GM12878 (cell line): ENCODE measurements around the gene PRPF18. TPM values are rescaled to one million over a fixed set of nuclear protein-coding genes. Genes with fewer than 3 reads are reported as not detected.

Experiments
- ATAC-seq: fragments of 200-7000 bp; cut with Tn5 transposase; 3 replicates; pipeline ENCODE4 v1.9.1; 2020; ENCODE audit warnings: mild to moderate bottlenecking, moderate library complexity
- BruUV-seq: library from RNA; stranded (reverse); fragments of 400-500 nt; replicated peaks from 2 replicates; lab custom pipeline; 2021; lab: Mats Ljungman, UMichigan
- CTCF ChIA-PET: fragments of 300-600 bp; sonication (Branson Sonifier 250); formaldehyde crosslinking; extraction: SDS; loops from one replicate; lab custom pipeline; 2021; ENCODE audit warnings: inconsistent platforms; lab: Yijun Ruan, JAX
- POLR2A ChIA-PET: fragments of 350-600 bp; formaldehyde crosslinking; extraction: SDS; loops from one replicate; lab custom pipeline; 2021; ENCODE audit warnings: inconsistent platforms; lab: Charles Lee
- RAD21 ChIA-PET: fragments of 300-600 bp; sonication (Branson Sonifier 250); formaldehyde crosslinking; loops from one replicate; lab custom pipeline; 2023; ENCODE audit warnings: antibody characterized with exemption; ENCODE audit not compliant: unreplicated experiment; lab: Charles Lee
- SMC1A ChIA-PET: fragments of 300-600 bp; sonication (Branson Sonifier 250); formaldehyde crosslinking; loops from one replicate; lab custom pipeline; 2023; ENCODE audit not compliant: unreplicated experiment, uncharacterized antibody; lab: Charles Lee
- DNase-seq: peaks from one replicate; pipeline ENCODE4 v3.0.0-alpha.2; 2011; ENCODE audit warnings: low read depth, low spot score
- FAIRE-seq: peaks from 3 replicates; lab custom pipeline; 2011; peaks lifted over from hg19 to GRCh38; lab: Jason Lieb, UNC
- H2AFZ ChIP-seq: 2 replicates; pipeline ENCODE4 v1.6.0; 2011; ENCODE audit warnings: low read depth, low read length, control low read depth; ENCODE audit not compliant: control insufficient read depth
- H3K27ac ChIP-seq: 2 replicates; pipeline ENCODE4 v1.5.1; 2011; ENCODE audit warnings: control low read depth; ENCODE audit not compliant: control insufficient read depth, insufficient read depth
- H3K27me3 ChIP-seq, 2 experiments: replicated peaks in 1 of 2; 2 replicates each; pipeline versions ENCODE4 v1.6.0 to v1.6.1; 2011; ENCODE audit warnings: low read length in 1 of 2; ENCODE audit not compliant: control insufficient read depth in 2 of 2, insufficient read depth in 2 of 2
- H3K36me3 ChIP-seq, 2 experiments: 2 replicates each; pipeline ENCODE4 v1.5.1; 2011; ENCODE audit warnings: low read length in 1 of 2; ENCODE audit not compliant: control insufficient read depth in 2 of 2, insufficient read depth in 2 of 2
- H3K4me1 ChIP-seq: 2 replicates; pipeline ENCODE4 v1.6.1; 2011; ENCODE audit warnings: mild to moderate bottlenecking, low read length, moderate library complexity, mixed read lengths; ENCODE audit not compliant: control insufficient read depth, insufficient read depth
- H3K4me2 ChIP-seq: 2 replicates; pipeline ENCODE4 v1.6.0; 2011; ENCODE audit warnings: control low read depth; ENCODE audit not compliant: control insufficient read depth, insufficient read depth
- H3K4me3 ChIP-seq: fragments of 200-600 bp; sonication (generic); 2 replicates; pipeline ENCODE4 v1.5.1; 2016
- H3K79me2 ChIP-seq: 2 replicates; pipeline ENCODE4 v1.6.0; 2011; ENCODE audit warnings: low read length; ENCODE audit not compliant: control insufficient read depth, insufficient read depth
- H3K9ac ChIP-seq: 2 replicates; pipeline ENCODE4 v1.8.0; 2011; ENCODE audit warnings: low read length, control low read depth, mixed read lengths; ENCODE audit not compliant: control insufficient read depth, insufficient read depth
- H3K9me3 ChIP-seq: replicated peaks from 3 replicates; pipeline ENCODE4 v1.5.1; 2011; ENCODE audit warnings: mild to moderate bottlenecking, low read length; ENCODE audit not compliant: control insufficient read depth, insufficient read depth
- H4K20me1 ChIP-seq: 2 replicates; pipeline ENCODE4 v1.6.0; 2011; ENCODE audit not compliant: control insufficient read depth, insufficient read depth
- ESRRA ChIP-seq: IDR thresholded peaks from 2 replicates; pipeline ENCODE4 v1.6.1; 2012; ENCODE audit warnings: mild to moderate bottlenecking, low read length, improper control_type of control experiment
- ETV6 ChIP-seq, 2 experiments: fragments of 450-650 bp in 1 of 2; IDR thresholded peaks in 1 of 2; conservative IDR thresholded peaks in 1 of 2; 2 replicates each; pipeline ENCODE4 v1.6.1; 2014; ENCODE audit warnings: antibody characterized with exemption in 1 of 2, borderline replicate concordance in 1 of 2, low read depth in 1 of 2, mild to moderate bottlenecking in 1 of 2, moderate library complexity in 1 of 2
- FOXK2 ChIP-seq: fragments of 450-650 bp; IDR thresholded peaks from 2 replicates; pipeline ENCODE4 v1.6.1; 2017; ENCODE audit warnings: mild to moderate bottlenecking, moderate library complexity
- HCFC1 ChIP-seq: fragments of 150-350 bp; IDR thresholded peaks from 2 replicates; pipeline ENCODE4 v1.6.1; 2014; ENCODE audit warnings: low read length
- HDAC2 ChIP-seq: fragments of 200-600 bp; sonication (generic); IDR thresholded peaks from 2 replicates; pipeline ENCODE4 v1.6.1; 2017
- IKZF2 ChIP-seq, 2 experiments: fragments of 450-650 bp; IDR thresholded peaks; 2 replicates each; pipeline ENCODE4 v1.6.1; 2017; ENCODE audit warnings: mild to moderate bottlenecking in 2 of 2, moderate library complexity in 2 of 2
- KDM1A ChIP-seq: fragments of 200-600 bp; sonication (generic); IDR thresholded peaks from 2 replicates; pipeline ENCODE4 v1.6.1; 2016; ENCODE audit warnings: borderline replicate concordance
- MYC ChIP-seq: IDR thresholded peaks from 2 replicates; pipeline ENCODE4 v1.6.1; 2011; ENCODE audit warnings: mild to moderate bottlenecking, low read length, moderate library complexity, inconsistent platforms; ENCODE audit not compliant: insufficient read depth, insufficient replicate concordance, insufficient read length, severe bottlenecking
- NBN ChIP-seq: fragments of 450-650 bp; IDR thresholded peaks from 2 replicates; pipeline ENCODE4 v1.6.1; 2016
- RCOR1 ChIP-seq: conservative IDR thresholded peaks from 2 replicates; pipeline ENCODE4 v1.6.1; 2012; ENCODE audit warnings: low read depth, low read length, improper control_type of control experiment
- SMAD5 ChIP-seq: IDR thresholded peaks from 2 replicates; pipeline ENCODE4 v1.6.1; 2016; ENCODE audit warnings: antibody characterized with exemption, low read depth
- ZBED1 ChIP-seq: IDR thresholded peaks from 2 replicates; pipeline ENCODE4 v1.6.1; 2016; ENCODE audit warnings: borderline replicate concordance
- ZZZ3 ChIP-seq: IDR thresholded peaks from 2 replicates; pipeline ENCODE4 v1.6.1; 2011; ENCODE audit warnings: low read depth; ENCODE audit not compliant: control insufficient read depth, insufficient read length
- WGBS: methylation state at CpG from one replicate; pipeline ENCODE4 v1.1.6; 2016; ENCODE audit warnings: low lambda C conversion rate; ENCODE audit not compliant: insufficient replicate concordance, insufficient coverage; ENCODE audit errors: missing lambda C conversion rate; 5-methylcytosine and 5-hydroxymethylcytosine counted together
- in situ Hi-C: fragments of 300-500 bp; cut with MboI; formaldehyde crosslinking; loops from 9 replicates; pipeline ENCODE4 v1.14.3; 2018; ENCODE audit warnings: mixed read lengths
- intact Hi-C: fragments of 100-400 bp; cut with micrococcal nuclease; formaldehyde crosslinking; loops from one replicate; pipeline ENCODE4 v1.14.2; 2022; ENCODE audit not compliant: unreplicated experiment
- polyA plus RNA-seq, 11 experiments: library from polyadenylated mRNA; depleted of rRNA in 4 of 11; unstranded in 6 of 11; stranded (reverse) in 5 of 11; fragments of >200 nt; fragmentation: Nextera tagmentation in 4 of 11; fragmentation: Illumina TruSeq in 1 of 11; extraction: Ambion mirVana in 4 of 11; extraction: Trizol in 1 of 11; gene quantifications; 1 replicate in 1 of 11; 2 replicates in 10 of 11; pipeline versions ENCODE4 v1.2.1 to v1.2.3, GENCODE V29; 2011 to 2016; ENCODE audit warnings: inconsistent platforms in 2 of 11, missing spikeins in 2 of 11, low read depth in 1 of 11
- total RNA-seq, 4 experiments: library from RNA; depleted of rRNA in 3 of 4; stranded (reverse); fragments of >200 nt in 3 of 4; fragmentation: Illumina TruSeq in 1 of 4; extraction: Trizol in 1 of 4; gene quantifications; 2 replicates each; pipeline versions ENCODE4 v1.2.1 to v1.2.3, GENCODE V29; 2013 to 2021
- TF ChIP-seq, protein P1 (sequence below): fragments of 450-650 bp; IDR thresholded peaks from 2 replicates; pipeline ENCODE4 v1.6.1; 2017; ENCODE audit warnings: mild to moderate bottlenecking, moderate library complexity
- TF ChIP-seq, protein P2 (sequence below): fragments of 450-650 bp; IDR thresholded peaks from 2 replicates; pipeline ENCODE4 v1.6.1; 2017; ENCODE audit warnings: borderline replicate concordance
- TF ChIP-seq, protein P3 (sequence below): IDR thresholded peaks from 2 replicates; pipeline ENCODE4 v1.6.1; 2012; ENCODE audit warnings: low read depth, low read length, improper control_type of control experiment

The PRPF18 gene
- total and polyA plus RNA-seq, 10 of the 15 experiments (the other 5 are each of a cell fraction or from before 2014, with no cell fraction given) = 15.6 to 35.8 (median 28.8) TPM

DNA sequence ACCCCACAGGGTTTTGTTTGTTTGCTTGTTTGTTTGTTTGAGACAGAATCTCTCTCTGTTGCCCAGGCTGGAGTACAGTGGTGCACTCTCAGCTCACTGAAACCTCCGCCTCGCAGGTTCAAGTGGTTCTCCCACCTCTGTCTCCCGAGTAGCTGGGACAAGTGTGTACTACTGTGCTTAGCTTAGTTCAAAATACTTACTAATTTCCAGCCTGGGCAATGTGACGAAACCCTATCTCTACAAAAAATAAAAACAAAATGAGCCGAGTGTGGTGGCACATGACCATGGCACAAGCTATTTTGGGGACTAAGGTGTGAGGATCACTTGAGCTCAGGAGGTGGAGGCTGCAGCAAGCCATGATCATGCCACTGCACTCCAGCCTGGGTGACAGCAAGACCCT is 15.2 kb upstream of the PRPF18 start (continued):
- TF ChIP-seq, protein P1, sequence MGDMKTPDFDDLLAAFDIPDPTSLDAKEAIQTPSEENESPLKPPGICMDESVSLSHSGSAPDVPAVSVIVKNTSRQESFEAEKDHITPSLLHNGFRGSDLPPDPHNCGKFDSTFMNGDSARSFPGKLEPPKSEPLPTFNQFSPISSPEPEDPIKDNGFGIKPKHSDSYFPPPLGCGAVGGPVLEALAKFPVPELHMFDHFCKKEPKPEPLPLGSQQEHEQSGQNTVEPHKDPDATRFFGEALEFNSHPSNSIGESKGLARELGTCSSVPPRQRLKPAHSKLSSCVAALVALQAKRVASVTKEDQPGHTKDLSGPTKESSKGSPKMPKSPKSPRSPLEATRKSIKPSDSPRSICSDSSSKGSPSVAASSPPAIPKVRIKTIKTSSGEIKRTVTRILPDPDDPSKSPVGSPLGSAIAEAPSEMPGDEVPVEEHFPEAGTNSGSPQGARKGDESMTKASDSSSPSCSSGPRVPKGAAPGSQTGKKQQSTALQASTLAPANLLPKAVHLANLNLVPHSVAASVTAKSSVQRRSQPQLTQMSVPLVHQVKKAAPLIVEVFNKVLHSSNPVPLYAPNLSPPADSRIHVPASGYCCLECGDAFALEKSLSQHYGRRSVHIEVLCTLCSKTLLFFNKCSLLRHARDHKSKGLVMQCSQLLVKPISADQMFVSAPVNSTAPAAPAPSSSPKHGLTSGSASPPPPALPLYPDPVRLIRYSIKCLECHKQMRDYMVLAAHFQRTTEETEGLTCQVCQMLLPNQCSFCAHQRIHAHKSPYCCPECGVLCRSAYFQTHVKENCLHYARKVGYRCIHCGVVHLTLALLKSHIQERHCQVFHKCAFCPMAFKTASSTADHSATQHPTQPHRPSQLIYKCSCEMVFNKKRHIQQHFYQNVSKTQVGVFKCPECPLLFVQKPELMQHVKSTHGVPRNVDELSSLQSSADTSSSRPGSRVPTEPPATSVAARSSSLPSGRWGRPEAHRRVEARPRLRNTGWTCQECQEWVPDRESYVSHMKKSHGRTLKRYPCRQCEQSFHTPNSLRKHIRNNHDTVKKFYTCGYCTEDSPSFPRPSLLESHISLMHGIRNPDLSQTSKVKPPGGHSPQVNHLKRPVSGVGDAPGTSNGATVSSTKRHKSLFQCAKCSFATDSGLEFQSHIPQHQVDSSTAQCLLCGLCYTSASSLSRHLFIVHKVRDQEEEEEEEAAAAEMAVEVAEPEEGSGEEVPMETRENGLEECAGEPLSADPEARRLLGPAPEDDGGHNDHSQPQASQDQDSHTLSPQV = no peak
- TF ChIP-seq FOXK2 (no peak), ESRRA (no peak), ETV6 (conservative IDR thresholded peaks at IDR 0.05 in 1 of 2, IDR thresholded peaks at IDR 0.05 in 1 of 2; ENCODE audit: borderline replicate concordance in 1 of 2, low read depth in 1 of 2) (no peak), RCOR1 (no peak)
- TF ChIP-seq, protein P2, sequence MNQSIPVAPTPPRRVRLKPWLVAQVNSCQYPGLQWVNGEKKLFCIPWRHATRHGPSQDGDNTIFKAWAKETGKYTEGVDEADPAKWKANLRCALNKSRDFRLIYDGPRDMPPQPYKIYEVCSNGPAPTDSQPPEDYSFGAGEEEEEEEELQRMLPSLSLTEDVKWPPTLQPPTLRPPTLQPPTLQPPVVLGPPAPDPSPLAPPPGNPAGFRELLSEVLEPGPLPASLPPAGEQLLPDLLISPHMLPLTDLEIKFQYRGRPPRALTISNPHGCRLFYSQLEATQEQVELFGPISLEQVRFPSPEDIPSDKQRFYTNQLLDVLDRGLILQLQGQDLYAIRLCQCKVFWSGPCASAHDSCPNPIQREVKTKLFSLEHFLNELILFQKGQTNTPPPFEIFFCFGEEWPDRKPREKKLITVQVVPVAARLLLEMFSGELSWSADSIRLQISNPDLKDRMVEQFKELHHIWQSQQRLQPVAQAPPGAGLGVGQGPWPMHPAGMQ = no peak

DNA sequence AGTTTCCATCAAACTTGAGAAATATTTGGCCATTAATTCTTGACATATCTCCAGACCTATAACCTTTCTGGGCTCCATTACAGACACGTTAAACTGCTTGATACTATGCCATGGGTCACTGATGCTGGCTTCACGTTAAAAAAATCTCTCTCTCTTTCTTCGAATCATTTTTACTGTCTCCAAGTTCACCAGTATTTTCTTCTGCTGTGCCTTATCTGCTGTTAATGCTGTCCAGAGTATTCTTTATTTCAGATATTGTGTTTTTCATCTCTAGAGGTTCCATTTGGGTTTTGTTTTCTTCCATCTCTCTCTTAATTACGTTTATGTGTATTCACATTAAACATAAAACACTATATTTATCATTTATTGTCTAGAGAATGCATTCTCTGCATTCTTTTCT is 12.8 kb upstream of the PRPF18 start:
- ChIA-PET SMC1A (no interaction called here), RAD21 (no interaction called here), CTCF (interaction anchor here (0.7 to 1.2 kb wide), 2 partner anchors 24 to 518 kb away, joined by 3 read pairs; no protein-coding TSS in a partner anchor), POLR2A (no interaction called here)
- no peaks in the 10 kb centered on the region for H3K4me1 ChIP-seq
- ATAC-seq (no peak), FAIRE-seq (no peak), DNase-seq (no peak)
- H3K27ac ChIP-seq = no peak overlapping the region
- H3K4me2 ChIP-seq = no peak overlapping the region
- BruUV-seq = no TSS peak
- in situ Hi-C loops = no loop called here
- intact Hi-C loops = no loop called here
- no peak overlapping the region for H3K9ac ChIP-seq
- H2AFZ ChIP-seq = no peak overlapping the region
- TF ChIP-seq SMAD5 = no peak
- no peak for TF ChIP-seq HCFC1
- TF ChIP-seq, protein P3, sequence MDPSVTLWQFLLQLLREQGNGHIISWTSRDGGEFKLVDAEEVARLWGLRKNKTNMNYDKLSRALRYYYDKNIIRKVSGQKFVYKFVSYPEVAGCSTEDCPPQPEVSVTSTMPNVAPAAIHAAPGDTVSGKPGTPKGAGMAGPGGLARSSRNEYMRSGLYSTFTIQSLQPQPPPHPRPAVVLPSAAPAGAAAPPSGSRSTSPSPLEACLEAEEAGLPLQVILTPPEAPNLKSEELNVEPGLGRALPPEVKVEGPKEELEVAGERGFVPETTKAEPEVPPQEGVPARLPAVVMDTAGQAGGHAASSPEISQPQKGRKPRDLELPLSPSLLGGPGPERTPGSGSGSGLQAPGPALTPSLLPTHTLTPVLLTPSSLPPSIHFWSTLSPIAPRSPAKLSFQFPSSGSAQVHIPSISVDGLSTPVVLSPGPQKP = no peak
- no peak for TF ChIP-seq NBN
- TF ChIP-seq ZZZ3 = no peak
- no peak for TF ChIP-seq ZBED1
- no peak for TF ChIP-seq HDAC2
- no peak for TF ChIP-seq KDM1A
- no peak for TF ChIP-seq IKZF2 (IDR thresholded peaks at IDR 0.05)
- TF ChIP-seq MYC = no peak
- no peaks in the 10 kb centered on the region for H3K79me2 ChIP-seq
- WGBS = 47% methylated on average over 4 of the region's 4 CpGs
- H4K20me1 ChIP-seq = no peaks in the 10 kb centered on the region
- H3K4me3 ChIP-seq = no peak overlapping the region
- no peaks in the 10 kb centered on the region for H3K9me3 ChIP-seq
- H3K27me3 ChIP-seq = peaks cover 0 to under 1% of the 10 kb centered on the region in 2 experiments; a peak in 1 of 4 replicates
- no peaks in the 10 kb centered on the region for H3K36me3 ChIP-seq
